ENCODE results near the gene RTN1.
"Not testable (repeated sequence)": the region's sequence is repeated elsewhere in the genome, so short reads cannot be mapped to it uniquely, and the experiment has no call there.

The RTN1 gene

DNA sequence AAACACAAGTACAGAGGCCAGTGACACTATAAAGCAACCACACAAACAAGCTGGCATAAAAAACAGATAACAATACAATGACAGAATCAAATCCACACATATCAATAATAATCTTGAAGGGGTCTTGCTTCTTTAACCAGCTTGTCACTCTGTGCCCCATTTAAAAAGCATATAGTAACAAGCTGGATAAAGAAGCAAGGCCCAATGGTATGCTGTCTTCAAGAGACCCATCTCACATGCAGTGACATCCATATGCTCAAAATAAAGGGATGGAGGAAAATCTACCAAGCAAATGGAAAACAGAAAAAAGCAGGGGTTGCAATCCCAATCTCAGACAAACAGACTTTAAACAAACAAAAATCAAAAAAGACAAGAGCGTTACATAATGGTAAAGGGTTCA lies 223.7 kb downstream of the RTN1 start:
- H3K4me2 ChIP-seq (ENCODE audit: low read length); H3K9ac ChIP-seq (ENCODE audit: low read depth, low read length); H3K36me3 ChIP-seq (ENCODE audit: insufficient read depth, low read length); H3K27me3 ChIP-seq (ENCODE audit: control insufficient read depth, insufficient read depth, low read length); H3K4me3 ChIP-seq (ENCODE audit: low read length); H3K4me1 ChIP-seq (ENCODE audit: control insufficient read depth, insufficient read depth, low read length): not testable (repeated sequence)
- peaks cover 11% of the 10 kb centered on the region for H3K9me3 ChIP-seq (replicated peaks; ENCODE audit: low read length)

GRCh38 chr14:59638885-59639284 lies 231.7 kb downstream of the RTN1 start:
- Histone ChIP-seq H3K36me3 (ENCODE audit: insufficient read depth, low read length) (no peaks in the 10 kb centered on the region), H3K4me1 (ENCODE audit: control insufficient read depth, insufficient read depth, low read length) (no peaks in the 10 kb centered on the region), H3K4me3 (ENCODE audit: low read length) (no peak overlapping the region), H3K27me3 (ENCODE audit: control insufficient read depth, insufficient read depth, low read length) (no peaks in the 10 kb centered on the region), H3K9me3 (replicated peaks; ENCODE audit: low read length) (no peaks in the 10 kb centered on the region), H3K4me2 (ENCODE audit: low read length) (no peak overlapping the region), H3K9ac (ENCODE audit: low read depth, low read length) (no peak overlapping the region)

DNA sequence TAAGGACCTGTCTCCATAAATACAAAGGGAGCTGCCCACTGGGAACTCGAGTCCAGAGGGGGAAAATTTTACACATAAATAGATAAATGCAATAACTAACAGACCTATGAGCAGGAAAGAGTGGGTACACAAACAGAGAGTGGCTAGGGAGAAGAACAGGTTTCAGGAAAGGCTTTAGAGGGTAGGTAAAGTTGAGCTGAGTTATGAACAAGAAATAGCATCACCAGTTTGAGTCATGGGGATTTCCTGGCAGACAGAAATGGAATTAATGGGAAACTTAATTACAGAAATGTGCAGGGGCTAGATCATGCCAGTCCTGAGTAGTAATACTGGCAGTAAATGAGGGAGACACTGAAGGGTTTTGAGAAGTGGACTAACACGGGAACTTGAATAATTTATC lies 236.0 kb downstream of the RTN1 start:
- no peaks in the 10 kb centered on the region for H3K36me3 ChIP-seq (ENCODE audit: insufficient read depth, low read length)
- no peaks in the 10 kb centered on the region for H3K9me3 ChIP-seq (replicated peaks; ENCODE audit: low read length)
- H3K4me3 ChIP-seq (ENCODE audit: low read length), result no peak overlapping the region
- H3K4me1 ChIP-seq (ENCODE audit: control insufficient read depth, insufficient read depth, low read length), result peaks cover 7% of the 10 kb centered on the region
- H3K4me2 ChIP-seq (ENCODE audit: low read length), result no peak overlapping the region
- no peaks in the 10 kb centered on the region for H3K27me3 ChIP-seq (ENCODE audit: control insufficient read depth, insufficient read depth, low read length)
- no peak overlapping the region for H3K9ac ChIP-seq (ENCODE audit: low read depth, low read length)

DNA sequence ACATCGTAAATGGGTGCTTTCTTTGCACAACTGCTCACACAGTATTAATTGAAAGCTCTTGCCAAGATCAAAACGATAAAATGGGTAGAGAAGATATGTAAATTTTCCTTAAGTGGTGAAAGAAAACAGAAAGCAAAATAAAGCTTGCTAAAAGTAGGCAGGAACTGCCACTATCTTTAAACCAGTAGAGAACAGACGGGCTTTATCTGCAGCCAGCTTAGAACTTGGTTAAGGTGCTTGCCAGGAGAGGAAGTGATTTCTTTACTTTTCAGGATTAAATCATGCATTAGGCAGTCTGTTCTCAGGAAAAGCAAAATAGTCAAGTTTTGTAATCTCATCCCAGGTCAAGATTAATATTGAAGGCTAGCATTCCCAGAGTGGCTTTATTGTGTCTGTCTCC lies 237.1 kb downstream of the RTN1 start:
- Histone ChIP-seq H3K4me1 (ENCODE audit: control insufficient read depth, insufficient read depth, low read length) (peaks cover 7% of the 10 kb centered on the region), H3K4me3 (ENCODE audit: low read length) (no peak overlapping the region), H3K9ac (ENCODE audit: low read depth, low read length) (no peak overlapping the region), H3K9me3 (replicated peaks; ENCODE audit: low read length) (no peaks in the 10 kb centered on the region), H3K36me3 (ENCODE audit: insufficient read depth, low read length) (no peaks in the 10 kb centered on the region), H3K27me3 (ENCODE audit: control insufficient read depth, insufficient read depth, low read length) (no peaks in the 10 kb centered on the region), H3K4me2 (ENCODE audit: low read length) (no peak overlapping the region)

DNA sequence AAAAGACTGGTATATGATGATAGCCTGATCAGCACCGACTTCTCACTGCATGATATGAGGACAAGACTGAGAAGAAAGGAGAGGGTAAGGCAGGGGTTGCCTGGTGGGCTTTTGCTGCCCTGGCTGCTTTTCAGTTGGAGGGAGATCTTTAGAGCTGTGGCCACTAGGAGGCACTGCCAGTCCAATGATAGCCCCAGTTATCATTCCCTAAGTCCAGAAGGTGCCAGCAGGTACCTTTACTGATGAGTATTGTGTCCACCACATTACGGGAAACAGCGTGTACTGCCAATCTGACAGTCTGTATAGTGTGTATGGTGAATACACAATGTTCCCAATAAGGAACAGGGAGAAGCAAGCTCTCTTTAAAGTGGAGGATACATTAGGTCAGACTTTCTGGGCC lies 238.2 kb downstream of the RTN1 start:
- H3K36me3 ChIP-seq (ENCODE audit: insufficient read depth, low read length), result no peaks in the 10 kb centered on the region
- no peak overlapping the region for H3K4me3 ChIP-seq (ENCODE audit: low read length)
- H3K27me3 ChIP-seq (ENCODE audit: control insufficient read depth, insufficient read depth, low read length), result no peaks in the 10 kb centered on the region
- no peak overlapping the region for H3K9ac ChIP-seq (ENCODE audit: low read depth, low read length)
- H3K9me3 ChIP-seq (replicated peaks; ENCODE audit: low read length), result no peaks in the 10 kb centered on the region
- no peak overlapping the region for H3K4me2 ChIP-seq (ENCODE audit: low read length)
- H3K4me1 ChIP-seq (ENCODE audit: control insufficient read depth, insufficient read depth, low read length), result peaks cover 7% of the 10 kb centered on the region

- H3K4me1 ChIP-seq (ENCODE audit: control insufficient read depth, insufficient read depth, low read length), result peaks cover 7% of the 10 kb centered on the region
These were observed 239.3 kb downstream of the RTN1 start for GRCh38 chr14:59631237-59631636.

GRCh38 chr14:59630288-59630963 lies 240.2 kb downstream of the RTN1 start:
- Histone ChIP-seq H3K9me3 (replicated peaks; ENCODE audit: low read length) (no peaks in the 10 kb centered on the region), H3K4me2 (ENCODE audit: low read length) (peak overlapping the region; percentile 97), H3K36me3 (ENCODE audit: insufficient read depth, low read length) (no peaks in the 10 kb centered on the region), H3K4me3 (ENCODE audit: low read length) (peak overlapping the region; percentile 73), H3K4me1 (ENCODE audit: control insufficient read depth, insufficient read depth, low read length) (peaks cover 7% of the 10 kb centered on the region), H3K9ac (ENCODE audit: low read depth, low read length) (peak overlapping the region; percentile 40), H3K27me3 (ENCODE audit: control insufficient read depth, insufficient read depth, low read length) (no peaks in the 10 kb centered on the region)

More at GRCh38 chr14:59631237-59631636, 239.3 kb downstream of the RTN1 start:
- H3K9me3 ChIP-seq (replicated peaks; ENCODE audit: low read length), result no peaks in the 10 kb centered on the region
- no peak overlapping the region for H3K9ac ChIP-seq (ENCODE audit: low read depth, low read length)
- no peaks in the 10 kb centered on the region for H3K36me3 ChIP-seq (ENCODE audit: insufficient read depth, low read length)
- no peaks in the 10 kb centered on the region for H3K27me3 ChIP-seq (ENCODE audit: control insufficient read depth, insufficient read depth, low read length)
- no peak overlapping the region for H3K4me3 ChIP-seq (ENCODE audit: low read length)
- peak overlapping the region; percentile 97 for H3K4me2 ChIP-seq (ENCODE audit: low read length)

GRCh38 chr14:59629444-59630287 lies 240.9 kb downstream of the RTN1 start:
- Histone ChIP-seq H3K4me3 (ENCODE audit: low read length) (peak overlapping the region; percentile 73), H3K9ac (ENCODE audit: low read depth, low read length) (peak overlapping the region; percentile 40), H3K36me3 (ENCODE audit: insufficient read depth, low read length) (no peaks in the 10 kb centered on the region)

DNA sequence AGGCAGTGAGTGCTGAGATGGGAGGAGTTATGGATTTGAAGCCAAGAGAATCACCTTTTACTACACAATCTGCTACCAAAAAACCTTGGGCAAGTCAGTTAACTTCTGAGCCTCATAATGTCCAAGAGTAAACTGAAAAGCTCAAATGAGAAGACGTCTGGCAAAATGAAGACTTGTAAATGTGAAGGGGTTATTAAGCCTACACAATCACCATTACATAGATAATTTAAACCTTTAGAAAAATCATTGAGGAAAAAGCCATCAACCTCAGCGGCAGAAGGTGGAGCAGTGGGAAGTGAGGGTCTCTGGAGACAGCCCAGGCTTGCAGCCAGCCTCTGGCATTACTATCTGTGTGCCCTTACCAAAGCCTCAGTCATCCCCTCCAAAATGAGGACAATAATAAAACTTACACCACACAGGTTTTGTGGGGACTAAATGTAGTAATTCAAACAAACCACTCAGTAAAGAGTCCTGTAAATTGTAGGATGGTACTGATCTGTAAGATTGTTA lies 243.5 kb downstream of the RTN1 start:
- Histone ChIP-seq H3K27me3 (ENCODE audit: control insufficient read depth, insufficient read depth, low read length) (no peaks in the 10 kb centered on the region), H3K36me3 (ENCODE audit: insufficient read depth, low read length) (no peaks in the 10 kb centered on the region), H3K4me2 (ENCODE audit: low read length) (no peak overlapping the region), H3K4me3 (ENCODE audit: low read length) (no peak overlapping the region), H3K4me1 (ENCODE audit: control insufficient read depth, insufficient read depth, low read length) (peaks cover 7% of the 10 kb centered on the region), H3K9ac (ENCODE audit: low read depth, low read length) (no peak overlapping the region), H3K9me3 (replicated peaks; ENCODE audit: low read length) (no peaks in the 10 kb centered on the region)

More at GRCh38 chr14:59629444-59630287, 240.9 kb downstream of the RTN1 start:
- peaks cover 7% of the 10 kb centered on the region for H3K4me1 ChIP-seq (ENCODE audit: control insufficient read depth, insufficient read depth, low read length)
- peak overlapping the region; percentile 97 for H3K4me2 ChIP-seq (ENCODE audit: low read length)
- no peaks in the 10 kb centered on the region for H3K9me3 ChIP-seq (replicated peaks; ENCODE audit: low read length)
- H3K27me3 ChIP-seq (ENCODE audit: control insufficient read depth, insufficient read depth, low read length), result no peaks in the 10 kb centered on the region

- Histone ChIP-seq H3K36me3 (ENCODE audit: insufficient read depth, low read length) (no peaks in the 10 kb centered on the region), H3K27me3 (ENCODE audit: control insufficient read depth, insufficient read depth, low read length) (no peaks in the 10 kb centered on the region), H3K4me3 (ENCODE audit: low read length) (no peak overlapping the region), H3K9me3 (replicated peaks; ENCODE audit: low read length) (no peaks in the 10 kb centered on the region), H3K9ac (ENCODE audit: low read depth, low read length) (no peak overlapping the region), H3K4me2 (ENCODE audit: low read length) (no peak overlapping the region), H3K4me1 (ENCODE audit: control insufficient read depth, insufficient read depth, low read length) (no peaks in the 10 kb centered on the region)
These were observed 247.9 kb downstream of the RTN1 start for GRCh38 chr14:59622631-59623030.

DNA sequence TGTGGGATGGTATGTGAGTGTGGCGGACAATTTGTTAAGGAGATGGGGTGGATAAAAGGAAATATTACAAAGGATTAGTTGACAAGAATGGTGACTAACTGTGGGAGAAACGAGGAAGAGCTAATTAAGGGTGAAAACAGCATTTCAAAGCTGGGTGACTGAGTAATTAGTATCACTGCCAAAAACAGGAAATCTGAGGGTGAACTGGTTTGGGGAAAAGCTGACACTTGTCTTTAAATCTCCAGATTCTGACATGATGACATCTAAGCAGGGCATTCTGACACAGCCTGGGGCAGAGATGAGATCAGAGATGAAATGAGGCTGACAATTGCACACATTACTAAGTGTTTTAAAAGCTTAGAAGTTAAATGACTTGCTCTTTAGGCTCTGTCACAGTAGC lies 251.5 kb downstream of the RTN1 start:
- H3K36me3 ChIP-seq (ENCODE audit: insufficient read depth, low read length), result no peaks in the 10 kb centered on the region

More for the DNA sequence above, 251.5 kb downstream of the RTN1 start:
- Histone ChIP-seq H3K9me3 (replicated peaks; ENCODE audit: low read length) (no peaks in the 10 kb centered on the region), H3K4me3 (ENCODE audit: low read length) (no peak overlapping the region), H3K4me1 (ENCODE audit: control insufficient read depth, insufficient read depth, low read length) (no peaks in the 10 kb centered on the region), H3K9ac (ENCODE audit: low read depth, low read length) (no peak overlapping the region), H3K27me3 (ENCODE audit: control insufficient read depth, insufficient read depth, low read length) (no peaks in the 10 kb centered on the region), H3K4me2 (ENCODE audit: low read length) (no peak overlapping the region)
